COLO829 (cell line): ENCODE results near the gene TUBB.

Experiments
- DNase-seq: peaks from one replicate; pipeline ENCODE4 v3.0.0; 2012; ENCODE audit warnings: low spot score

TUBB gene

GRCh38 chr6:30687659-30688431 lies 32.3 kb upstream of the TUBB start:
- no peak for DNase-seq

- no peak for DNase-seq
These were observed 31.6 kb upstream of the TUBB start for GRCh38 chr6:30688569-30688968.

- no peak for DNase-seq
These were observed 30.9 kb upstream of the TUBB start for GRCh38 chr6:30689022-30689865.

GRCh38 chr6:30689985-30690384 lies 30.2 kb upstream of the TUBB start:
- no peak for DNase-seq

- peak; percentile 90 for DNase-seq
These were observed 29.5 kb upstream of the TUBB start, which contains the start of gene NRM for GRCh38 chr6:30690403-30691207. Gene NRM (minus strand): TSS chr6:30690984. CDS start chr6:30690974, 10 bp downstream.

GRCh38 chr6:30691208-30691847 lies 28.8 kb upstream of the TUBB start:
- DNase-seq, result no peak

- no peak for DNase-seq
These were observed 23.7 kb upstream of the TUBB start for GRCh38 chr6:30696432-30696831.

- no peak for DNase-seq
These were observed 19.8 kb upstream of the TUBB start for GRCh38 chr6:30700340-30700739.

- DNase-seq, result no peak
These were observed 17.1 kb upstream of the TUBB start for GRCh38 chr6:30703011-30703410.

- DNase-seq, result no peak
These were observed 16.3 kb upstream of the TUBB start for GRCh38 chr6:30703821-30704220.

GRCh38 chr6:30705620-30706019 lies 14.5 kb upstream of the TUBB start:
- DNase-seq, result no peak

GRCh38 chr6:30707281-30707850 lies 12.8 kb upstream of the TUBB start:
- DNase-seq, result no peak

GRCh38 chr6:30709101-30709868 lies 10.9 kb upstream of the TUBB start:
- DNase-seq, result no peak

- DNase-seq, result no peak
These were observed 8.3 kb upstream of the TUBB start for GRCh38 chr6:30711758-30712380.

- no peak for DNase-seq
These were observed 7.7 kb upstream of the TUBB start for GRCh38 chr6:30712441-30712945.

GRCh38 chr6:30714263-30714662 lies 5.9 kb upstream of the TUBB start:
- DNase-seq, result no peak

- DNase-seq, result no peak
These were observed 3.3 kb upstream of the TUBB start for GRCh38 chr6:30716879-30717128.

GRCh38 chr6:30717129-30717844 lies 2.9 kb upstream of the TUBB start, which contains the start of gene MDC1:
Gene MDC1 (minus strand): TSS chr6:30717281. CDS start chr6:30715175, 2,106 bp downstream.
- DNase-seq, result peak; percentile 97
